GM12874 (cell line): Measurements from ENCODE around the gene SPON1.

ENCODE experiments used
- CTCF ChIP-seq: IDR thresholded peaks from 2 replicates; pipeline ENCODE4 v1.5.1; 2011; ENCODE audit warnings: low read depth, mild to moderate bottlenecking, control low read depth, low read length, moderate library complexity; ENCODE audit not compliant: insufficient read depth

The SPON1 gene

GRCh38 chr11:14225666-14226065 lies 263.1 kb downstream of the SPON1 start:
- TF ChIP-seq CTCF = no peak

GRCh38 chr11:14228356-14228755 lies 265.8 kb downstream of the SPON1 start:
- no peak for TF ChIP-seq CTCF

GRCh38 chr11:14229472-14229871 lies 266.9 kb downstream of the SPON1 start:
- TF ChIP-seq CTCF = no peak

- no peak for TF ChIP-seq CTCF
These were observed 267.9 kb downstream of the SPON1 start for GRCh38 chr11:14230407-14230806.

- 0 out of 2 replicates have a peak, but pooled peaks have one; percentile 25 for TF ChIP-seq CTCF
These were observed 270.1 kb downstream of the SPON1 start for GRCh38 chr11:14232652-14233051.

- TF ChIP-seq CTCF = no peak
These were observed 271.9 kb downstream of the SPON1 start for GRCh38 chr11:14234446-14234845.

- TF ChIP-seq CTCF = no peak
These were observed 273.2 kb downstream of the SPON1 start for GRCh38 chr11:14235701-14236100.
